ENCODE results near the gene HRH1.

GRCh38 chr3:11288786-11289637 lies 134.7 kb downstream of the HRH1 start:
- TF ChIP-seq EZH2 (optimal IDR thresholded peaks at IDR 0.05; ENCODE audit: low read depth, low read length) (no peak), CTCF (IDR thresholded peaks at IDR 0.05; ENCODE audit: low read length) (no peak)

Measured in MM.1S (cell line).